ENCODE results near the gene NDUFB4. TPM values are rescaled to one million over a fixed set of nuclear protein-coding genes. Genes with fewer than 3 reads are reported as not detected.

NDUFB4 gene
- 106 and 122 TPM in 2 replicates for total RNA-seq

GRCh38 chr3:120596116-120596852 lies at the start of gene NDUFB4:
Gene NDUFB4 (plus strand): TSS chr3:120596336. CDS start chr3:120596360, 24 bp downstream.

Other genes starting within 250 kb of the NDUFB4 start
- gene LRRC58, start 247.0 kb upstream of the NDUFB4 start, total RNA-seq = 11.9 and 16.0 TPM in 2 replicates
- 332 and 334 TPM in 2 replicates for gene FSTL1, start 145.3 kb upstream of the NDUFB4 start, total RNA-seq
- gene HGD, start 85.9 kb downstream of the NDUFB4 start, total RNA-seq = not detected in 2 replicates
- gene RABL3, start 146.2 kb downstream of the NDUFB4 start, total RNA-seq = 16.5 and 17.8 TPM in 2 replicates
- 8.0 and 8.6 TPM in 2 replicates for gene GTF2E1, start 146.4 kb downstream of the NDUFB4 start, total RNA-seq